Measurements from ENCODE around the gene CLCA4.
"Not testable (repeated sequence)": the region's sequence is repeated elsewhere in the genome, so short reads cannot be mapped to it uniquely, and the experiment has no call there.

CLCA4 gene, protein sequence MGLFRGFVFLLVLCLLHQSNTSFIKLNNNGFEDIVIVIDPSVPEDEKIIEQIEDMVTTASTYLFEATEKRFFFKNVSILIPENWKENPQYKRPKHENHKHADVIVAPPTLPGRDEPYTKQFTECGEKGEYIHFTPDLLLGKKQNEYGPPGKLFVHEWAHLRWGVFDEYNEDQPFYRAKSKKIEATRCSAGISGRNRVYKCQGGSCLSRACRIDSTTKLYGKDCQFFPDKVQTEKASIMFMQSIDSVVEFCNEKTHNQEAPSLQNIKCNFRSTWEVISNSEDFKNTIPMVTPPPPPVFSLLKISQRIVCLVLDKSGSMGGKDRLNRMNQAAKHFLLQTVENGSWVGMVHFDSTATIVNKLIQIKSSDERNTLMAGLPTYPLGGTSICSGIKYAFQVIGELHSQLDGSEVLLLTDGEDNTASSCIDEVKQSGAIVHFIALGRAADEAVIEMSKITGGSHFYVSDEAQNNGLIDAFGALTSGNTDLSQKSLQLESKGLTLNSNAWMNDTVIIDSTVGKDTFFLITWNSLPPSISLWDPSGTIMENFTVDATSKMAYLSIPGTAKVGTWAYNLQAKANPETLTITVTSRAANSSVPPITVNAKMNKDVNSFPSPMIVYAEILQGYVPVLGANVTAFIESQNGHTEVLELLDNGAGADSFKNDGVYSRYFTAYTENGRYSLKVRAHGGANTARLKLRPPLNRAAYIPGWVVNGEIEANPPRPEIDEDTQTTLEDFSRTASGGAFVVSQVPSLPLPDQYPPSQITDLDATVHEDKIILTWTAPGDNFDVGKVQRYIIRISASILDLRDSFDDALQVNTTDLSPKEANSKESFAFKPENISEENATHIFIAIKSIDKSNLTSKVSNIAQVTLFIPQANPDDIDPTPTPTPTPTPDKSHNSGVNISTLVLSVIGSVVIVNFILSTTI

DNA sequence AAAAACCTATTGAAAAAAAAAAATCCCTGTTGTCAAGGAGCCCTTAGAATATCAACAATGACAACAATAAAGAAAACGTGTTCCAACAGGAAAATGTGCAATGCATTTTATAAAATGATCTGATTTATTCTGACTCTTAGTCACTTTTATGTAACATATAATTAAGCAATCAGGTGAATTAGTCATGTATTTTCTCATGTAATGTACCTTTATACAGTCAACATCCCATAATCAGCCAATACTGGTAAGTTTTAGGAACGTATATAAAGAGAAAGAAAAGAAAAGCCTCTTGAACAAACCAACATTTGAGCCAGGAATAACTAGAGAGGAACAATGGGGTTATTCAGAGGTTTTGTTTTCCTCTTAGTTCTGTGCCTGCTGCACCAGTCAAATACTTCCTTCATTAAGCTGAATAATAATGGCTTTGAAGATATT, at the start of gene CLCA4:
Gene CLCA4, plus strand, starts transcription at position 292 of the 435 bp plus-strand sequence. Its CDS starts 42 bp downstream, at position 334.
- DNase-seq (ENCODE audit: low read depth) = no peak
- H3K4me3 ChIP-seq (ENCODE audit: low read depth, low read length) = no peak within 1 kb of the TSS

DNA sequence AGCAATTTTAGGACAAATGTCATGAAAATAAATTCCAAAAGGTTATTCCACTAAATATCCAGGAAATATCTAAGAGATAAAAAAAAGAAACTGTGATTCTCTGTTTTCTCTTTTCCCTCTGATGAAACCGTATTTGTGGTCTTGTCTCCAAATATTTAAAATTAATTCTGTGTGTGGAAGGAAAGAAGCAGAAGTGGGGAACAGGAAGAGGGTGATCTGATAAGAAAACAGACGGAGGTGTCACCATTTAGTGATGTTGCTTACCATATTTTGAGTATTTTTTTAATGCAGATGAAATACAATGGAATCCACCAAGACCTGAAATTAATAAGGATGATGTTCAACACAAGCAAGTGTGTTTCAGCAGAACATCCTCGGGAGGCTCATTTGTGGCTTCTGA, 48.6 kb upstream of the CLCA4 start:
- DNase-seq (ENCODE audit: low read depth) = no peak
- H3K4me3 ChIP-seq (ENCODE audit: low read depth, low read length) = no peak overlapping the region

DNA sequence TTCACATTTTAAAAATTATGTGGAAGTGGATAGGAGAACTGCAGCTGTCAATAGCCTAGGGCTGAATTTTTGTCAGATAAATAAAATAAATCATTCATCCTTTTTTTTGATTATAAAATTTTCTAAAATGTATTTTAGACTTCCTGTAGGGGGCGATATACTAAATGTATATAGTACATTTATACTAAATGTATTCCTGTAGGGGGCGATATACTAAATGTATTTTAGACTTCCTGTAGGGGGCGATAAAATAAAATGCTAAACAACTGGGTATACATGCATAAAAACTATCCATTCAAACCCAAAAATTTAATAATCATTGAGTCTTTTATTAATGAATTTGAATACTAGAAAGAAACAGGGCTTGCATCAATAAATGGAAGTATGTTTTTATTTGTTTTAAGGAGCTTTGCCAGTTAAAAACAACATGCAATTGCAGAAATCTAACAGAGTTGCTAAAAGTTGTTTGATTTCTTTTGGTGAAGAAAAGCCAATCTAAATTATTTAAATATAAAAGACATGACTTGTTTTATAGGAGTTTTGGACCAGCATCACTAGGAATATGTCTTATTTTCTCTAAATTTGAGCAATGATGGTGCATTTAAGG, 46.8 kb upstream of the CLCA4 start:
- no peak for DNase-seq (ENCODE audit: low read depth)
- H3K4me3 ChIP-seq (ENCODE audit: low read depth, low read length) = no peak overlapping the region

DNA sequence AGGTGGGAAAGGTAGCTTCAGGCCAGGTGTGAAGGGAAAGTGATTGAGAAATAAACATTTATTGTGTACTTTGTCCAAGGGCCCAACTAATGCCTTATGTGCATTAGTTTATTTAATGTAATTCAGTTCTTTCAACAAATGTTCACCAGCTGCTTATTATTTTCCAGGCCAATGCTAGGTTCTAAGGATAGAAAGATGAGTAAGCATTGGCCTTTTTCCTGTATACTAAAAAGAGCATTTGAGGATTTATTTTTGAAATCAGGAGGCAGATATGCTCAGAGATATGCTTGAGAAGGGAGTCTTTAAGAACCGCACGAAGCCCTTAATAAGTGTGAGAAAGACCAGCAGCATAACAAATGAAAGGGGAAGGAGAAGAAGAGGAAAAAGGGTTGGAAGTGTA, 46.2 kb upstream of the CLCA4 start:
- no peak overlapping the region for H3K4me3 ChIP-seq (ENCODE audit: low read depth, low read length)
- DNase-seq (ENCODE audit: low read depth) = no peak

DNA sequence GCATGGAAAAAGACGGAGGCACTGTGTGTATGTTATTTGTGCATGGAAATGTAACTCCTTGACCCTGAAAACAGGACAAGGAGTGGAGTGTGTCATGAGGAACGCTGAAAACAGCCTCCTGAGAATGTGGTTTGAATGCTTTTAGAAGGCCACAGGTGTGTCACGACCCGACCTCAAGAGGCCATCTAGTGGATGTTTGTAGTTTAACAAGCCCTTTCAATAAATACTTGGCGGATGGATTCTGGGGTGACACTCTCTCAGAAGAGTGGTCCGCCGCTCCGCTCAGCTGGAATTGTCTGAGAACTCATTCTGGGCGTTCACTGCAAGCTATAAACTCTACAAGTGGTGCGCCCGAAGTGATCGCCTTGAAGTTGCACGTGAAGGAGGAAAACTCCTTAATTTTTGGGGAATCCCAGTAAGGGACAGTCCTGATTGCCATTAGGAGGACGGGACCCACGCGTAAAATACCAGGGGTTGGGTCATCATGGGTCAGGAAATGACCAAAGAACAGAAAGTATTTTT, 44.7 kb upstream of the CLCA4 start:
- peak overlapping the region; percentile 9 for H3K4me3 ChIP-seq (ENCODE audit: low read depth, low read length)

DNA sequence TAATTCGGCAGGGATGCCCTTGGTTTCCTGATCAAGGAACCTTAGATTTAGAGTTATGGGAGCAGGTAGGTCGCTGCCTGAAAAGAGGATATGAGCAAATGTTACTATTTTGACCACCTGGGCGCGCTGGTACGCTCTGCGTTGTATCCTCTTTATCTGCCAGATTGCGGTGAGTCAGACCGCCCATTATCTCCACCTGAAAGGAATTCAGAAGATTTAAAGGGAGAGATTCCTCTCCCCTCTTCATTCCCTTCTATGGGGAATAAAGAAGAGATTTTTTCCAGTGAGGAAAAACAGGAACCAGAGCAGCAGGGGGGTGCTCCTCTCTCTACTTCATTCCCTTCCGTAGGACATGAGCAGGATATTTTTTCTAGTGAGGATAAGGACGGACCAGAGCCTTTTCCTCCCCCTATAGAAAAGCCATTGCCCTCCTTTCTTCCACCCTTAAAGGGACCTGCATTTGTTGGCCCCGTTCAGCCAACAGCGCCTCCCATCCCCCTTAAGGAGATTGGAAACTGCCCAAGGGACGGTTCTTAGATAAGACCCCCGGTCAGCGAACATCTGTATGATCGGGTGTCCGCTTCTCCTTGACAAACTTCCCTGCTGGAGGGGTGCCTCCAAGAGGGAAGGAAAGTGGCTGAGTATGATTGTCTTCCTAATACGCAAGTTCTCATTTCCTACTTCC, 44.0 kb upstream of the CLCA4 start:
- no peak overlapping the region for H3K4me3 ChIP-seq (ENCODE audit: low read depth, low read length)
- DNase-seq (ENCODE audit: low read depth) = no peak

More for the DNA sequence above, 44.7 kb upstream of the CLCA4 start:
- DNase-seq (ENCODE audit: low read depth) = not testable (repeated sequence)

DNA sequence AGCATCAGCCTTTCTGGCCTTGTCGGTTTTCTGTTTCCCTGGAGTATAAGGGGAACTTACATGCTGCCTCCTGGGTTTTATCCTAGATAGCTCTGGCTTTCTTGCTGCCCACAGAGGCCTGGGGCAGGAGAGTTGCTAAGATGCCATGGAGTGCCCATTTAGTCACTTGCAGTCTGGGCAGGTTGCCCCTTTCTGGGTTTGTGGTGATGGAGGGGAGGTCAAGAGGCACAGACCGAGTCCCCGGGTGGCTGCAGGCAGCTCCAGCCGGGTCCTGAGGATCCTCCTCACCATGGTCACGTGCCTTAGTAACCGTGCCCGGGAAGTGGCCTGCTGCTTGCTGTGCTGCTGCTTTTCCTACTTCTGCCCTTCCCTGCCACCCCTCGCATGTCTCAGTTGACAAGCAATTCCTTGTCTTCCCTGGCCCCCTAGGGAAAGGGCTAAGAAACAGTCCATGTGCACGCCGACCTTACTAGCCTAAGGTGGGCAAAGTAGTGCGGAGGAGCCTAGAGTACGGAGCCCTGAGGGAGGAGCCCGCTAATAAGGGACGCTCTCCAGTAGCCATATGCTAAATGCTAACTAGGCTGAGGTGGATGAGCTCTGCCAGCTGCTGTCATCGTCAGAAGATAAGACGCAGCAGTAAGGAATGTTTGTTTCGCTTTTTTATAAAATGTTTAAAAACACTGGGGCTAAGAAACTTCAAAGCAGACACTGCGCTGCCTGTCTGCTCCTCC, 43.3 kb upstream of the CLCA4 start:
- no peak overlapping the region for H3K4me3 ChIP-seq (ENCODE audit: low read depth, low read length)
- DNase-seq (ENCODE audit: low read depth) = no peak

DNA sequence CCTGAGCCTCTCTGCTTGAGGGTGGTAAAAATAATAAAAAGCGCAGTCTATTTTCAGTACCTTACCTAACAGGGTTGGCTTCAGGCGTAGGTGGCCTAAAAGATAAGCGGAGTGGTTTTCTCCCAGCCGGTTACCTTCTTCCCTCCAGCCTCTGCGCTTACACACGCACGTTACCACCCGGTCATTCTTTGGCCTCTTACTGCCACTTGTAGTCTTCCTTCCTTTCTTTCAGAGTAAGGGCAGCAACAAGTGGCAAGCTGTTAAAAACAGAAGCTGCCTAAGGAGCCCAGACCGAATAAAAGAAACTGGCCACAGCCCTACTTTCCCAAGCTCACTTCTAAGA, 42.8 kb upstream of the CLCA4 start:
- no peak for DNase-seq (ENCODE audit: low read depth)
- no peak overlapping the region for H3K4me3 ChIP-seq (ENCODE audit: low read depth, low read length)

DNA sequence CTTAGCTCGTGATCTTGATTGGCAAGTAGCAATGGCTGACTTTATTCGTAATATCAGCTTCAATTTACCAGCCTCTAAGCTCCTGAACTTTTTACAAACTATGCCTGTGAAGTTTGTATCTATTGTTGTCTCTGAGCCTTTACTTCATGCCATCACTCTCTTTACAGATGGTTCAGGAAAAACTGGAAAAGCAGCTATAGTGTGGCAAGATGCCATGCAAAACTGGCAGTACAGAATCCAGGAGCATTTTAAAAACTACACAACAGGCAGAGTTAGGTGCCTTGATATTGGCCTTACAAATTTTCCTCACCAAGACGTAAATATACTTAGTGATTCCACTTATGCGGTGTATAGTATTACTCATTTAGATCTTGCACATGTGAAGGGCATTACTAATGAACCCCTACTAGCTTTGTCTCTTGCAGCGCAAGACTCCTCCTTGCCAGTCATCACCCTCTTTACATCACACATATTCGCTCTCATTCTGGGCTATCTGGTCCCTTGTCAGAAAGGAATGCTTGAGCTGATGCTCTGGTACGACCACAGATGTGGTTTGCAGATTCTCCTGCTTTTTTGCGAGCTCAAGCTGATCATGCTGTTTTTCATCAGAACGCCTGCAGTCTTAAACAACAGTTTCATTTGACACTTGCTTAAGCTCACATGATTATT, 41.8 kb upstream of the CLCA4 start:
- DNase-seq (ENCODE audit: low read depth) = no peak
- no peak overlapping the region for H3K4me3 ChIP-seq (ENCODE audit: low read depth, low read length)

DNA sequence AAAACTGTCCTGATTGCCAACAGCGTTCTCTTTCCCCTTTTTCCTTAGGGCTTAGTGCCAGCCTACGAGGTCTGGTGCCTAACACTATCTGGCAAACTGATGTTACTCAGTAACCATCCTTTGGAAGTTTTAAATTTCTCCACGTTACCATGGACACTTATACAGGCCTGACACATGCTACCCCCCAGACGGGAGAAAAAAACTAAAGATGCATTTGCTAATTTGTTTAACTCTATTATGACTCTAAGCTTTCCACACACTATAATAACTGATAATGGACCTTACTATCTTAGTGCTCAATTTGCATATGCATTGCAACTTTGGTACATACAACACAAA, 41.3 kb upstream of the CLCA4 start:
- no peak overlapping the region for H3K4me3 ChIP-seq (ENCODE audit: low read depth, low read length)
- DNase-seq (ENCODE audit: low read depth) = no peak

DNA sequence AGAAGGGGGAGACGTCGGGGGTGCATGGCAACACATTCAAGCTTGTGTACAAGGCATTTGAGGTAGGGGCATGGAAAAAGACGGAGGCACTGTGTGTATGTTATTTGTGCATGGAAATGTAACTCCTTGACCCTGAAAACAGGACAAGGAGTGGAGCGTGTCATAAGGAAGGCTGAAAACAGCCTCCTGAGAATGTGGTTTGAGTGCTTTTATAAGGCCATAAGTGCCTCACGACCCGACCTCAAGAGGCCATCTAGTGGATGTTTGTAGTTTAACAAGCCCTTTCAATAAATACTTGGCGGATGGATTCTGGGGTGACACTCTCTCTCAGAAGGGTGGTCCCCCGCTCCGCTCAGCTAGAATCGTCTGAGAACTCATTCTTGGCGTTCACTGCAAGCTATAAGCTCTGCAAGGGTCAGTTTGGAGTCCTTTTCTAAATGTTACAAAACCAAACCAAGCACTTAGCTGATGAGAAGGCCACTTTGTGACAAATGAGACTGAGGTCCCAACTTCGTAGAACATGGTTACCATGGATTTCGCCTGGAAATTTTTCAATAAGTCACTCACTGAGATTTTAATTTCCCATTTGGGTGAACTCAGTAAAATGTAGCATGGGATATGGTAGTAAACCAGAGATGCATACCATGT, 38.8 kb upstream of the CLCA4 start:
- DNase-seq (ENCODE audit: low read depth) = no peak
- no peak overlapping the region for H3K4me3 ChIP-seq (ENCODE audit: low read depth, low read length)

DNA sequence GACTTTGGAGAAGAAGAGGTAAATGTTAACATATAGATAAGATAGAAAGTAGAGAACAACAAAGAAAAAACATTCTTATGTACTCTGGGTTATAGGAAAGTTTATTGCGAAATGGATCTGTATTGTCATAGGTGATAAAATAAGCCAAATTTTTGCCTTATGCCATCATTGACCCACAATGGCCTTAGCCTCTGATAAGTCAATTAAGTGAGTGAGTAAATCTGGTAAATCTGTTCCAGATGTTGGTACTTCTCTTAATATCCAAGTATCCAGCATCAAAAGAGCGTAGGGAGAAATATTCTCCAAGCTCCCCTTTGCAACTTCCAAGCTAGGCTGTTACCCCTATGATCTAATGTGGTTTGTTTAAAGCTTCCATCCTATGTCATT, 38.3 kb upstream of the CLCA4 start:
- no peak overlapping the region for H3K4me3 ChIP-seq (ENCODE audit: low read depth, low read length)
- no peak for DNase-seq (ENCODE audit: low read depth)

DNA sequence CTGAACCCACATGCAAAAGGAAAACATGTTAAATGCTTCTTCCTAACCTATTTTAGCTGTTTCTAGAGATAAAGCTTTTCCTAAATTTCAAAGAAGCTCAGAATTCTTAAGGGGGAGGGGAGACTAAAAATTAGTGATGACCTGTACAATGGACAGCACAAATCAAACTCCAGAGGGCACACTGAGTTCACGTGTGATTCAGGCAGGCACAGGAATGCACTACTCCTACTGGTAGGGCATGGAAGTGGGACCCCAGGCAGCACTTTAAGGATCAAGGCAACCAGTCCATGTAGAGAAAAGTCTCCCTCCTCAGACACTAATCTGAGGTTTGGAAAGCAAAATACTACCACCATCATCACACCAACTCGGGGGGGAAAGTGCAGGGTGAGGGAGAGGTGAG, 31.3 kb upstream of the CLCA4 start:
- no peak overlapping the region for H3K4me3 ChIP-seq (ENCODE audit: low read depth, low read length)
- DNase-seq (ENCODE audit: low read depth) = no peak

DNA sequence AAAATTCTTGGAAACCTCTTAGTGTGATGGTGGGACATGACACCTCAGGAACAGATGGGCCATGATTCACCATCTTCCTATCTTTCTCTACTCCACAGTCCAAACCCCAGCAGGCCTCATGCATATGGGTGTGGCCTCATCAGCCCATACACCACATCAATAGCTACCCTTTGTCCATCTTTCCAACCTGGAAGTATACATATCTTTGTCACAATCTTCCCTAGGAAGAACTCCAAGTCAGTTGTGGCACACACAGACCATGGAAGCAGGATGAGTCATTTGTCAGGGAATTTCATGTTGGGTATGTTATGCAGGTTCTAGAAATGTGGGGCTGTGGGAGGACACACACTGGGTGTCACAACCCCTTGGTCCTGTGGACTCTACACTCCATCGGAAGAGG, 30.5 kb upstream of the CLCA4 start:
- no peak overlapping the region for H3K4me3 ChIP-seq (ENCODE audit: low read depth, low read length)
- no peak for DNase-seq (ENCODE audit: low read depth)

DNA sequence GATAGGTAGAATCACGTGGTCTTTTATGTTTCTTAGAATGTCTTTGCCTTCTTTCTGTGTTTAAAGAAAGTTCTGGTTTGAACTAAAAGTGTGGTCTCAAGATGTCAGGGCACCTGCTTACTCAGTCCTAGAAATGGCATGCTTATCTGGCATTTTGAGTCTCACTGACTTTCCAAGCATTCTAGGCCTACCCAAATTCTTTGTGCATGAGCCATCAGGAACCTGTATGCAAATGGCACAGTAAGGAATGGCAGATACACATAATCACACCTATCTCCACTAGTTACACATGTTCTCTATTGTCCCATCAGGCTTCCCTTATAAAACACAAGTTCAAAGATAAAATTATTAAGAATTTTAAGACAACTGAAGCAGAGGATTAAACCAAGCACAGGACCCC, 29.5 kb upstream of the CLCA4 start:
- DNase-seq (ENCODE audit: low read depth) = no peak
- no peak overlapping the region for H3K4me3 ChIP-seq (ENCODE audit: low read depth, low read length)

DNA sequence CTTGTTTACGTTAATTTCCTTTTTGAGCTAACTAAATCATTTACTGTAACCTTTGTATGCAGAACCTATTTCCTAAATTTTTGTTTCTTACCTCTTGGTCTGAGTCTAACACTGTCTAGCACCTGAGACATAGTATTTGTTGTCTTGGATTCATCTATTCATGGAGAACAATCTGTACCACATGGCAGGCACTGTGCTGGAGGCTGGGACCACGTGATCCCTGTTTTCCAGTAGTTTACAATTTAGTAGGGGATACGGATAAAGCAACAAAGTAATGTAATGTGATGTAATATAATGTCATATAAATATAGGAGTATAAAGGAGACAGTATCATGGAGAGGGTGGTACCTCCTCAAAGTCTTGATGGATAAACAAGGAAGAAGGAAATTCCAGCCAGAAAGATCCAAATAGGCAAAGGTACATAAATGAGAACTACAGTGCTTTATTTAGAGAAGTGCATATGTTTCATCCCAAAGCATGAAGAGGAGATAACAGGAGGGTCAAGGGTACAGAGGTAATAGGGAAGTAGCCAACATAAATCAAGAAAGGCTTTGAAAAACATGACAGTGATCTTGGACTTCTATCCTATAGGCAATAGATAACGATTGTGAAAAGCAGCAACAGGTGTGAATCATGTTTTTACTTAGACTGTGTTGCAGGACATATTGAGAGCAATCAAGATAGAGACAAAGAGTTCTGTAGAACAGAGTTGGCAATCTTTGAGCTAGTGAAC, 25.9 kb upstream of the CLCA4 start:
- no peak for DNase-seq (ENCODE audit: low read depth)
- H3K4me3 ChIP-seq (ENCODE audit: low read depth, low read length) = no peak overlapping the region

DNA sequence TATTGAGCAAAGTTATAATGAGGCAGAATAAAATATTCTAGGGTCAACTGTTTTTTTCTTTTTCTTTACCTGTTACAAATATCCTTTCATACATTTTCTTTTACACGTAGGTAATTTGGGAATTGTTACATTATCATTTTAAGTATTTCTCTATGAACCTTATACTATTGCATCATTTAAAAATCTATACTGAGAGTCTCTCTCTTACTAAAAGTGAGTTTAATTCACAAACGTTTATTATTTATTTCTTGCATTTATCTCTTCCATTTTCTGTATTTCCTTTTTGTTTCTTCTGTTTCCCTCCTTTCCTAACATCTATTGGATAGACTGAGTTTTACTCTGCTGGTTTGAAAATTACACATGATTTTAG, 25.4 kb upstream of the CLCA4 start:
- H3K4me3 ChIP-seq (ENCODE audit: low read depth, low read length) = no peak overlapping the region
- DNase-seq (ENCODE audit: low read depth) = no peak
